A673 (cell line): ENCODE measurements around the gene EWSR1. TPM values are rescaled to one million over a fixed set of nuclear protein-coding genes. Genes with fewer than 3 reads are reported as not detected.

Experiments used
- BruUV-seq: library from RNA; stranded (reverse); fragments of 400-500 nt; replicated peaks from 2 replicates; lab custom pipeline; 2021; lab: Mats Ljungman, UMichigan
- CTCF ChIA-PET: fragments of 300-600 bp; sonication (Branson Sonifier 250); formaldehyde crosslinking; loops from one replicate; lab custom pipeline; 2022; ENCODE audit warnings: antibody characterized with exemption; lab: Charles Lee
- POLR2A ChIA-PET: fragments of 300-600 bp; sonication (Branson Sonifier 250); formaldehyde crosslinking; loops from one replicate; lab custom pipeline; 2022; ENCODE audit warnings: antibody characterized with exemption; ENCODE audit not compliant: low non-redundant PET; lab: Charles Lee
- DNase-seq: peaks from one replicate; pipeline ENCODE4 v3.0.0-alpha.2; 2015; ENCODE audit warnings: low spot score
- H3K27ac ChIP-seq: fragments of 200-600 bp; sonication (generic); 2 replicates; pipeline ENCODE4 v1.5.1; 2016; ENCODE audit warnings: mixed run types, low read depth, mild to moderate bottlenecking, mixed read lengths, antibody characterized with exemption, low read length; ENCODE audit not compliant: poor library complexity, severe bottlenecking
- H3K27me3 ChIP-seq: fragments of 200-600 bp; sonication (generic); replicated peaks from 2 replicates; pipeline ENCODE4 v1.6.1; 2017; ENCODE audit warnings: mixed run types, low read depth, mild to moderate bottlenecking, mixed read lengths, antibody characterized with exemption, low read length; ENCODE audit not compliant: insufficient read depth, poor library complexity
- H3K36me3 ChIP-seq: fragments of 200-600 bp; sonication (generic); 2 replicates; pipeline ENCODE4 v1.6.1; 2016; ENCODE audit warnings: mixed run types, mild to moderate bottlenecking, mixed read lengths, antibody characterized with exemption, low read length; ENCODE audit not compliant: insufficient read depth, poor library complexity, severe bottlenecking
- H3K4me1 ChIP-seq: fragments of 200-600 bp; sonication (generic); 2 replicates; pipeline ENCODE4 v1.6.1; 2017; ENCODE audit warnings: mixed run types, mild to moderate bottlenecking, mixed read lengths, antibody characterized with exemption, low read length; ENCODE audit not compliant: insufficient read depth, poor library complexity, severe bottlenecking
- H3K4me3 ChIP-seq: fragments of 200-600 bp; sonication (generic); 2 replicates; pipeline ENCODE4 v1.5.1; 2016; ENCODE audit warnings: low read depth, mixed run types, mild to moderate bottlenecking, mixed read lengths, low read length; ENCODE audit not compliant: poor library complexity, severe bottlenecking
- H3K9me3 ChIP-seq: fragments of 200-600 bp; sonication (generic); 2 replicates; pipeline ENCODE4 v1.6.1; 2016; ENCODE audit warnings: mixed run types, low read depth, mild to moderate bottlenecking, mixed read lengths, antibody characterized with exemption, low read length; ENCODE audit not compliant: poor library complexity, severe bottlenecking
- CTCF ChIP-seq: fragments of 300-800, 200-600 bp; sonication (generic); conservative IDR thresholded peaks from 2 replicates; pipeline ENCODE4 v1.5.1; 2017; ENCODE audit warnings: low read depth, mild to moderate bottlenecking, antibody characterized with exemption, low read length, moderate library complexity, mixed read lengths
- EZH2 ChIP-seq: fragments of 200-600 bp; sonication (generic); IDR thresholded peaks from 2 replicates; pipeline ENCODE4 v1.6.1; 2017; ENCODE audit warnings: borderline replicate concordance, low read depth, mild to moderate bottlenecking, mixed read lengths, antibody characterized with exemption, low read length; ENCODE audit not compliant: poor library complexity, severe bottlenecking
- intact Hi-C: fragments of 100-400 bp; cut with micrococcal nuclease; formaldehyde crosslinking; loops from one replicate; pipeline ENCODE4 v1.10.0; 2022; ENCODE audit not compliant: unreplicated experiment
- total RNA-seq: library from RNA; stranded (reverse); gene quantifications from 2 replicates; pipeline ENCODE4 v1.2.3, GENCODE V29; 2021

The EWSR1 gene
- total RNA-seq, 1 experiment from 2014 or later = 358 TPM

GRCh38 chr22:29325785-29326315 is 57.8 kb downstream of the EWSR1 start:
- BruUV-seq = no TSS peak
- POLR2A ChIA-PET = no interaction called here
- Histone ChIP-seq H3K9me3 (no peaks in the 10 kb centered on the region), H3K4me1 (no peaks in the 10 kb centered on the region), H3K27me3 (no peaks in the 10 kb centered on the region), H3K27ac (no peak overlapping the region), H3K4me3 (no peak overlapping the region), H3K36me3 (no peaks in the 10 kb centered on the region)
- CTCF ChIA-PET = no interaction called here
- DNase-seq = no peak
- intact Hi-C loops = no loop called here
- TF ChIP-seq CTCF = no peak

- Histone ChIP-seq H3K27ac (no peak overlapping the region), H3K4me3 (no peak overlapping the region), H3K9me3 (no peaks in the 10 kb centered on the region), H3K4me1 (no peaks in the 10 kb centered on the region), H3K36me3 (no peaks in the 10 kb centered on the region), H3K27me3 (no peaks in the 10 kb centered on the region)
- ChIA-PET CTCF (no interaction called here), POLR2A (no interaction called here)
- DNase-seq = no peak
- BruUV-seq = no TSS peak
- TF ChIP-seq EZH2 (no peak), CTCF (no peak)
- intact Hi-C loops = no loop called here
Observed at GRCh38 chr22:29326481-29326880, 58.4 kb downstream of the EWSR1 start.

- H3K4me1 ChIP-seq = no peaks in the 10 kb centered on the region
- H3K36me3 ChIP-seq = no peaks in the 10 kb centered on the region
- H3K9me3 ChIP-seq = no peaks in the 10 kb centered on the region
- H3K27me3 ChIP-seq = no peaks in the 10 kb centered on the region
- TF ChIP-seq EZH2 (no peak), CTCF (no peak)
- POLR2A ChIA-PET = no interaction called here
- no TSS peak for BruUV-seq
- H3K4me3 ChIP-seq = no peak overlapping the region
- DNase-seq = no peak
- CTCF ChIA-PET = no interaction called here
- intact Hi-C loops = no loop called here
- no peak overlapping the region for H3K27ac ChIP-seq
Observed at GRCh38 chr22:29327089-29327764, 59.2 kb downstream of the EWSR1 start.
